Hematopoietic multipotent progenitor cell treated with erythropoietin and hydrocortisone succinate and interleukin-3 and kit ligand, for 8 days (in vitro differentiated cells): ENCODE data around the gene SLC22A7.
"Not testable (repeated sequence)": the region's sequence is repeated elsewhere in the genome, so short reads cannot be mapped to it uniquely, and the experiment has no call there.

ENCODE experiments used
- DNase-seq: peaks from one replicate; pipeline ENCODE4 v3.0.0-alpha.2; 2015

Gene SLC22A7

DNA sequence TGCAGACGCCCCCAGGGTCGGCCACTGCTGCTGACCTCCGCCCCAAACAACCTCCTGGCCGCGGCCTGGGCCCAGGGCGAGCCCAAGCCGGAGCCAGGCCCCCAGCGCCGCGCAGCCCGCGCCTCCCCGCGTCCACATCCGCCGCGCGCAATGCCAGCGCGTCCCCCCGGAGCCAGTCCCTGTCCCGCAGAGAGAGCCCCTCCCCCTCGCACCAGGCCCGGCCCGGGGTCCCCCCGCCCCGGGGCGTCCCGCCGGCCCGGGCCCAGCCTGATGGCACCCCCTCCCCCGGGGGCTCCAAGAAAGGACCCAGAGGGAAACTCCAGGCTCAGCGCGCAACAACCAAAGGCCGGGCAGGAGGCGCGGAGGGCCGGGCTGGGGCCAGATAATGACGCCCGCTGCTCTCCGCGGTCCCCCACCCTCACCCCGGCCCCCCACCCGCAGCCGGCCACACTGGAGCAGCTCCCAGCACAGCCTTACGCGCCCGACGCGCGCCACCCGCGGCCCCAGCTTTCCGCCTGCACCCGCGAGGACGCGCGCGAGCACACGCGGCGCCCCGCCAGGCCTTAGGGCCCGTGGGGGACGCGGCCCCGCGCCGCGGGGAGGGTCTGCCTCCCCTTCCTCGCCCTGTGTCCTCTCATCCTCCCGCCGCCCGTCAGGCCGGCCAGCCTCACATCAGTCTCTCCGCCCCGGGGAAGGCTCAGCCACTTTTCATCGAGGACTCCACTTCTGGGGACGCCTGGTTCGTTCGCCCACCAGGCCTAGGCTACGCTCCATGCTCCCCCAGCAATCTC is 12.9 kb upstream of the SLC22A7 start:
- no peak for DNase-seq

DNA sequence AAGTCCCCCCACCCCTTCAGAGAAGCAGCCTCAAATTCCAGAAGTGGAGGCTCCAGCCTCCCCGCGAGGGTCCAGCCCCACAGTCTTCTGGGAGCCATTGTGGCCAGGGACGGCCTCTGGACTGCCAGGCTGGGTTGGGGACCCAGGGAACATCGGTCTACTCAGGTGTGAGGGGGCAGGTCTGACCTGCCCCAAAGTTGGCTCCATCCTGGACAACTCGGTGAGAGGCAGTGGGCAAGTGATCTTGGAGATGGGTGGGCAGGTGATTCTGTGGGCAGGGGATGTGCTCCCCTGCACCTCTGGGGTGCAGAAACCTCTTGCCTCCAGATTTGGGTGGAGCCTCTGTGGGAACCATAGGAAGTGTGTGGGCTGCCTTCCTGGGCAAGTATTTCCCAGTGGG is 12.2 kb upstream of the SLC22A7 start:
- DNase-seq = no peak

DNA sequence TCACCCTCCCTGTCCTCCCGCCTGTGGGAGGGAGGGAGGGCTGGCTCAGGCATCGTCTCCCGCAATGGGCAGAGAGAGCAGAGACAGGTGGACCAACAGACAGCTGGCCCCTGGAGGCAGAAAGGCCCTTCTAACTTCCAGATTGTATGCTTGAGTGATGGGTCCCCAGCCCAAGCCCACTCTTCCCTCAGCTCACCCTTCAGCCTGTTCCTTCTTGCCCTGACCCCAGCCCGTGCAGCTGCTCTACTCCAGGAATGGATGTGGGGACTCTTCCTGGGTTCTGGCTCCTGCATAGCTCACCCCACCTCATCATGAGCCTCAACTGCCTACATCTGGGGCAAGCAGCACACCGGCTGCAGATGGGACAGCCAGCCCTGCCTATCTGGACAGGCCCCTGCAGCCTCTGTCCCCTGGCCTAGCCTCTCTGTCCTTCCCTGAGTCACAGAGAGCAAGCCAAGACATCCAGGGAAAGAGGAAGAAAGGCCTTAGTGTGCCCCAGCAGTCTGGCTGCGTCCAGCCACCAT is 11.5 kb upstream of the SLC22A7 start:
- no peak for DNase-seq

DNA sequence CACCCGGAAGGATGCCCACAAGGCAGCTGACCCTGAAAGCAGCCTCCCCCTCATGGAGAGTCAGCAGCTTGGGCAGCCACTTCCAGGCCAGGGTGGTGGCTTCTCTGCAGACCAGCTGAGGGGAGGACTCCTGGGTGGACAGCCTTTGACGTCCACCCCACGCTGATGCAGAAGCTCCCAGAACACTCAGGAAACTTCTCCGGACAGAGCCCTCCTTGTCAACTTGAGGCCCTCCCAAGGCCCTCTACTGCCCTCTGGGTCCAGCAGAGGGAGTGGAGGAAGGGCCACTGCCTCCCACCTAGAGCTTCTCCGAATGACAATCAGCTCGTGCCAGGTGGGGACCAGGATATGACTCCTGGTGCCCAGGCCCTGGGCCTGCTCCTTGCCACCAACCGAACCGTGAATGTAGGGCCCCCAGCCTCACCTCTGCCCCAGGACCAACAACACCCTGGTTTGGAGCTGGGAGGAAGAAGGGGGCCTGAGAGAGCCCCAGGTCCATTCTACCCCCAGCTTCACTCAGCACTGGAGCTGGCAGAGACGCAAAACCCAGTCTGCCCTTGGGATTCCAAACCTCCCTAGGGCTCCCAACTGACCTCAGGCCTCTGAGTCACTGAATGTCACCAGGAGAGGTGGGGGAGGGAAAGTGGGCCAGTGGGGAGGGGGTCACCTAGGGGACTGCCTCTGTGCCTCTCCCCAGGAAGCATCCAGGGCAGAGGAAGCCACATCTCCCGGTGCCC is 10.9 kb upstream of the SLC22A7 start:
- DNase-seq = no peak

DNA sequence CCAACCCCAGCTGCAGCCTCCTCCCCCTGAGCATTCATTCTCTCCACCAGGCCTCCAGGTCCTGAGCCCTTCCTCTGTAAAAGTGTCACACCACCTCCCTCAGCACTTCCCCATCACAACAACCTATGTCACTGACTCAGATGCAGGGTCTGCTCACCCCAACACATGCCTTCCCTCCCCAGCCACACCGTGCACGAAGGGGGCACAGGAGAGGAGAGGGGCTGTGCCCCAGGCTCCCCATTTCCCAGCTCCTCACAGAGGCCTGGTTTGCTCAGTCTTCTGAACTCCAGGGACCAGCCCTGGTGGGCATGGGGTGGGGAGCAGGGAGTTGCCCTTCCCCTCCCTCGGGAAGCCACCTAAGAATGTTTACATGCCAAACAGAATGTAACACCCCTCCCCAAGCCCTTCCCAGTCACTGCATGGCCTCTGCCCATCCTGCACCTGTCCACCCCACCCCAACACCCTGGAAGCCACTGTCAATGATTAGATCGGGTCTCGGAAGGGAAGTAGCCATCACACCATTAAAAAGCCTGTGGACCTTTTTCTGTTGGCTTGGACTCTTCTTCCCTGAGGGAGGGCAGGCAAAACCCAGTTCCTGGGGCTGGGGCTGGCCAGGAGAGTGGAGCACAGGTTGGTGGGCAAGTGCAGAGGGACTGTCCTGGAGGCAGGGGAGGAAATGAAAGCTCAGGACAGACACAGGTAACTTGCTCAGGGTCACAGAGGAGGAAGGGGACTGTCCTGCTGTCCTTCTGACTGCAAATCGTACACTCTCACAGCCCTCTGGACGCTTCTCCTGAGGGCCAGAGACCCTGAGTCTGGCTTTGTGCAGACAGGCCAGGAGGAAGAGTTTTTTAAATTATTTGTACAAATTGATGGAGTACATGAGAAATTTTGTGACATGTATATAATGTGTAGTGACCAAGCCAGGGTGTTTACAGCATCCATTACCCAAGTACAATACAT is 10.1 kb upstream of the SLC22A7 start:
- no peak for DNase-seq

DNA sequence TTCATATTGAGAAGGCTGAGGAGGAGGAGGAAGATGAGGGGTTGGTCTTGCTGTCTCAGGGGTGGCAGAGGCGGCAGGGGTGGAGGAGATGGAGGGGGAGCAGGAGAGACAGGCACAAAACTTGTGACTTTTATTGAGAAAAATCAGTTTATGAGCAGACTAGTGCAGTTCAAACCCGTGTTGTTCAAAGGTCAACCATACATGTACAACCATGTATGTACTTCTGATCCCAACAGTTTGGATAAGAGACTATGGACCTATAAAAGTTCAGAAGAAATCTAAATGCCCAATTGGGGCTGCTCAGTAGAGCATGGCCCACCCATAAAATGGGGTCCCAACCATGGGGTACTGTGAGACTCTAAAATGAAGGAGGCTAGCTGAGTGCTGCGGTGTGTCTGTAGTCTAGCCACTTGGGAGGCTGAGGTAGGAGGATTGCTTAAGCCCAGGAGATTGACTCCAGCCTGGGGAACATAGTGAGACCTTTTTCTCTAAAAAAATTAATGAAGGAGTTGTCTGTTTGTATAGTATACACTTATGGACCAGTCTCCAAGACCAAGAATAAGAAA is 7.6 kb upstream of the SLC22A7 start:
- no peak for DNase-seq

DNA sequence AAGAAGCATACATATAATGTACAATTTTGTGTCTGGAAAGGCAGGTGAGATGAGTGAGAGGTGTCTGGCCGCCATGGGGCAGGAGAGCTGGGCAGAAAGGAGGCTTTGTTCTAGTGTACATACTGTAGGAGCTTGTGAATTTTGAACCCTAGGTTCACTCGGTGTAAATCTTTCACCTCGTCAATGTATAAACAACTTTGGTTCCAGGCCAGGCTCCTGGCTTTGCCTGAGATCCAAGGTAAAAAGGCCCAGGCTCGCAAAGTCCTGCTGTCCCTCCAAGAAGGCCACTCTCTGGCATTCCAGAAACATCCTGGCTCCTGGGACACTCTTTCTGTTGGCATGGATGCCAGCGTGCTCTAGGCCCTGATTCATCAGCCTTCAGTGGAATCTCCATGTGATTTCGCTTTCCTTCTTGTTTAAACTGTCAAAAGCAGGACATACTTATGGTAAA is 7.1 kb upstream of the SLC22A7 start:
- DNase-seq = no peak

DNA sequence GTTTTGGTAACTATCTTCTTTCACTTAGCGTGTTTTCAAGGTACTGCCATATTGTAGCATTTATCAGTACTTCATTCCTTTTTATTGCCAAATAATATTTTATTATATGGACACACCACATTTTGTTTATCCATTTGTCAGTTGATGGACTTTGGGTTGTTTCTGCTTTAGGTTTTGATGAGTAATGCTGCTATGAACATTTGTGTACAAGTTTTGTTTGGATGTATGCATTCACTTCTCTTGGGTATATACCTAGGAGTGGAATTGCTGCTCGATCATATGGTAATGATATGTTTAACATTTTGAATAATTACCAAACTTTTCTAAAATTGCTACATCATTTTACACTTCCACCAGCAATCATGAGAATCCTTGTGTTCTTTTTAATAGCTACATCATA is 6.4 kb upstream of the SLC22A7 start:
- DNase-seq = no peak

DNA sequence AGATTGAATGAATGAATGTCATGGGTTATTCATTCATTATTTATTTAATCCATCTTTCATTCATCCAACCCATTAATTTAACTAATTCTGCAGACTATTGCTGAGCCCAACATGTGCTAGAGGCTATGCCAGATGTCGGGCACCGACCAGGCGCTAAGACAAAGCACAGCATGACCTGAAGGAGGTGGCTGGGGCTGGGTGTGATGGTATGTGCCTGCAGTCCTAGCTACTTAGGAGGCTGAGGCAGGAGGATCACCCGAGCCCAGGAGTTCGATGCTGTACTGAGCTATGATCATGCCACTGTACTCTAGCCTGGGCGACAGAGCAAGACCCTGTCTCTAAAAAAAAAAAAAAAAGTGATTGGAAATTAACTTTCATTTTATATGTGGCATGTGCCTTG is 5.7 kb upstream of the SLC22A7 start:
- no peak for DNase-seq

DNA sequence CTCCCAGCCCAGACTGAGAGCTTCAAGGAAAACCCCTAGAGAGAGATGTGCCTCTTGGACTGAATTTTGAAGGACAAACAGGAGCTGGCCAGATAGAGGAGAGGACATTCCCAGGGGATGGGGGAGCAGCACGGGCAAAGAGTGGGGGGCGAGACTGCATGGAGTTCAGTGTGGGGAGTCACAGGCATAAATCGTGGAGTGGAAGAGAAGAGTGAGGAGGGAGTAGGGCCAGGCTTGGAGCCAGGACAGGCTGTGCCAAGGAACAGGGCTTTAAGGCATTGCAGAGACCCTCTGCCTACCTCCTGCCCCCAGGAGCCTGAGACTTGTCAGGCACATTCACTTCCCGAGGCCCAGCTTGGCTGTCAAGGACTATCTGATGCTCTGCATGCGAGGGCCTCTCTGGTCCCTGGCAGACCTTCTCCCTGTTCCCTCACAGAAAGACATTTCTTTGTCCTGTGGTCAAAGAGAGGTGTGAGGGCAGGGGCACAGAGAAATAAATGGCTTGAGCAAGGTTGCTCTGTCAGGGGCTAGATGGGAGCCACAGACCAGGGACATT is 5.2 kb upstream of the SLC22A7 start:
- no peak for DNase-seq

DNA sequence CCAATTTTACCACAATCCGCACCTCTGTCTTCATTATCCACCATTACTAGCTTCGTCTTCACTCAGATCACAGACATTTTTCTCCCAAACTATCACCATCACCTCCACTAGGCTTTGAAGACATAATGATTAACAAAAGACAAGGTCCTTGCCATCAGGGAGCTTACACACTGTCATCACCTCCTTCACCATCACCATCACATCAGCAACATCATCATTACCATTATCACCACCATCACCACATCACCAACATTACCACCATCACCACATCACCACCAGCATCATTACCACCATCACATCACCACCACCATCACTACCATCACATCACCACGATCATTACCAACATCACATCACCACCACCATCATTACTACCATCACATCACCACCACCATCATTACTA is 4.4 kb upstream of the SLC22A7 start:
- no peak for DNase-seq

DNA sequence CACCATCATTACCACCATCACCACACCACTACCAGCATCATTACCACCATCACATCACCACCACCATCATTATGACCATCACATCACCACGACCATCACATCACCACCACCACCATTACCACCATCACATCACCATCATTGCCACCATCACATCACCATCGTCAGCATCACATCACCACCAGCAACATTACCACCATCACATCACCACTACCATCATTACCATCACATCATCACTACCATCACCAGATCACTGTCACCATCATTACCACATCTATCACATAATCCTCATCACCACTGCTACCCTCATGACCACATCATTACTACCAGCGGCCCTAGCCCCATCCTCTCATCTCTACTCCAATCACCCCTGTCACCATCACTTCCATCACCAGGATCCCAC is 3.5 kb upstream of the SLC22A7 start:
- DNase-seq = no peak

DNA sequence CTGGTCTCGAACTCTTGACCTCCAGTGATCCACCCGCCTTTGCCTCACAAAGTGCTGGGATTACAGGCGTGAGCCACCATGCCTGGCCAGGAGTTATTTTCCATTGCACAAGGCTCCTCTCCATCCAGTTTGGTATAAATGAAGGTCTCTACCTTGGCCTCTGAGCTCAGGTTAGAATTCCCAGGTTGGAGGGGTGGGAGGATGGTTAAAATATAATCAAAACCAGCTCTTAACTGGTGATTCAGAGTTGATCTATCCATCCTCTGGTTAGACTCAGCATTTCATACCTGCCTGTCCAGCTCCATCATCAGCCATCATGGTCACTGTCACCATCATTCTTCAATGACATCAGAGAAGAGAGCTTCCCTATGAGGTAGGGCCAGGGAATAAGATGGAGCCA is 2.6 kb upstream of the SLC22A7 start:
- DNase-seq = no peak

DNA sequence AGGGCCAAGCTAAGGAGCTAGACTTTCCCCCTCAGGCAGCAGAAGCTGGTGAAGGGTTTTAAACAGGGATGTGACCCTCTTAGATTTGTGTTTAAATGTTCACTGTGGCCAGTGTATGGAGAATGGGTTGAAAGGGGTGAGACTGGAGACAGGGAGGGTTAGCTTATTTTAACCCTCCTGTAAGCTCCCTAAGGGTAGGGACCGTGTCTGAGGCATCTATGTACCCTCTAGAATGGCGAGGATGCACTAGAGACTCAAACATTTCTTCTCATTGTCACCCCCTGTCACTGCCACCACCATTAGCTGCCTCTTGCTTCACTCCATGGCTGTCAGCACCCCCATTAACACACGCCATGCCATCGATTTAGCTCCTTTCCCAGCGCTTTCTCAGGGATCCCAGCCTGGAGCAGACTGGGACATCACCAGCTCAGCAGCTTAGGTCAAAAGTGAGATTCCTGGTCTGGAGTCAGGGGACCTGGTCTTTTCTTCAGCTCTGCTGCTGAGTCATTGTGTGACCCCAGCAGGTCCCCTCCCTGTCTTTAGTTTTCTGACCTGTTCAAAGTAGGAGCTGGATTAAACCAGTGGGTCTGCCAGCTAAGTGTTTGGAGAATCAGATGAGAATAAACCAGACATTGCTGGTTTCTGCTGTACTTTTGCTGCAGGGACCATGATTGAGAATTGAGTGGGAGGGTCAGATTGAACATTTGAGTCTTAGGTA is 1.1 kb upstream of the SLC22A7 start:
- no peak for DNase-seq

DNA sequence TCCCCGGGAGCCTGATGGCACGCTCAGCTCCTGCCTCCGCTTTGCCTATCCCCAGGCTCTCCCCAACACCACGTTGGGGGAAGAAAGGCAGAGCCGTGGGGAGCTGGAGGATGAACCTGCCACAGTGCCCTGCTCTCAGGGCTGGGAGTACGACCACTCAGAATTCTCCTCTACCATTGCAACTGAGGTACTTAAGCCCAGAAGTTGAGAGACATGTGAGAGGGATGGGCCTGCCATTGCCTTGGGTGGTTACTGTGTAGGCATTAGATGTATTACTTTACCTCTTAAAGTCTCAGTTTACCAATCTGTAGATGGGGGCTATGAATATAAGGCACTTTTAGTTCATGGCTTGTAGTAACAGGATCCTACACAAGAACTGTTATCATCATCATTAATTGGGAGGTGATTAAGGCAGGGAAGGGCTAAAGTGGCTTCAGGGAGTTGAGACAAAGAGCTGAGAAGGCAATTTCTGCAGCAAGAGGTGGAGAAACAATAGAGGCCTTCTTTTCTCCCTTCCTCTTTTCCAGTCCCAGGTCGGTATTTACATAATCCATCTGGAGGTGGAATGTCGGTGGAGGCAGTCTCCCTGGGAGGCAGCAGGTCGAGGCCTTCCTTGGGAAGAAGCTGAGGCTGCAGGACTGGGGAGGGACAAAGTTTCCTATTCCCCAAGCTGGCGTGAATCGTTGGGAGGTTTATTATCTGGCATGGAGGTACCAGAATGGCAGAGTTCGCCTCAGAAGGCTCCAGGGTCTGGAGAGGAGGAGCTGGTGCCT is 691 bp downstream of the SLC22A7 start:
- no peak for DNase-seq

DNA sequence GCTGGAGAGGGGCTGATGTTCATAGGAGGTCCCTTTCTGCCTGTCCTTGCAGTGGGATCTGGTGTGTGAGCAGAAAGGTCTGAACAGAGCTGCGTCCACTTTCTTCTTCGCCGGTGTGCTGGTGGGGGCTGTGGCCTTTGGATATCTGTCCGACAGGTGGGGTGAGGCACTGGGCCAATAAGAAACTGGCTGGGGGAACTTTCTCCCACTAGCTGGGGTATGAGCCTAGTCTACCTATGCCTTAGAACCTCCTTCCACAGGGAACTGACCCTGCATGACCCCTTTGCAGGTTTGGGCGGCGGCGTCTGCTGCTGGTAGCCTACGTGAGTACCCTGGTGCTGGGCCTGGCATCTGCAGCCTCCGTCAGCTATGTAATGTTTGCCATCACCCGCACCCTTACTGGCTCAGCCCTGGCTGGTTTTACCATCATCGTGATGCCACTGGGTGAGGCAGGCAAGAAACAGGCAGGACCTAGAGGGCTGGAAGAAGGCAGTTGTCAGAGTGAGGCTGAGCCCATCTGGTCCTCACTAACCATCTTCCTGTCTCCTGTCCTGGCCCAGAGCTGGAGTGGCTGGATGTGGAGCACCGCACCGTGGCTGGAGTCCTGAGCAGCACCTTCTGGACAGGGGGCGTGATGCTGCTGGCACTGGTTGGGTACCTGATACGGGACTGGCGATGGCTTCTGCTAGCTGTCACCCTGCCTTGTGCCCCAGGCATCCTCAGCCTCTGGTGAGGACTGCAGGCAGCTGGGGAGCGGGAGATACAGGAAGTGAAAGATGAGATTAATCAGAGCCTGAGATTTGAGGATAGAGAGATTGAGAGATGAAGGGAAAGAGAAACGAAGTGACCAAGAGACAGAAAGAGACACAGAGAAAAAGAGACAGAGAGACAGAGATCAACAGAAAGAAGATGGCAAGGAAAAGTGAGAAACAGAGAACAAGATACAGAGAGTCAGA is 1.6 kb downstream of the SLC22A7 start:
- DNase-seq = no peak

DNA sequence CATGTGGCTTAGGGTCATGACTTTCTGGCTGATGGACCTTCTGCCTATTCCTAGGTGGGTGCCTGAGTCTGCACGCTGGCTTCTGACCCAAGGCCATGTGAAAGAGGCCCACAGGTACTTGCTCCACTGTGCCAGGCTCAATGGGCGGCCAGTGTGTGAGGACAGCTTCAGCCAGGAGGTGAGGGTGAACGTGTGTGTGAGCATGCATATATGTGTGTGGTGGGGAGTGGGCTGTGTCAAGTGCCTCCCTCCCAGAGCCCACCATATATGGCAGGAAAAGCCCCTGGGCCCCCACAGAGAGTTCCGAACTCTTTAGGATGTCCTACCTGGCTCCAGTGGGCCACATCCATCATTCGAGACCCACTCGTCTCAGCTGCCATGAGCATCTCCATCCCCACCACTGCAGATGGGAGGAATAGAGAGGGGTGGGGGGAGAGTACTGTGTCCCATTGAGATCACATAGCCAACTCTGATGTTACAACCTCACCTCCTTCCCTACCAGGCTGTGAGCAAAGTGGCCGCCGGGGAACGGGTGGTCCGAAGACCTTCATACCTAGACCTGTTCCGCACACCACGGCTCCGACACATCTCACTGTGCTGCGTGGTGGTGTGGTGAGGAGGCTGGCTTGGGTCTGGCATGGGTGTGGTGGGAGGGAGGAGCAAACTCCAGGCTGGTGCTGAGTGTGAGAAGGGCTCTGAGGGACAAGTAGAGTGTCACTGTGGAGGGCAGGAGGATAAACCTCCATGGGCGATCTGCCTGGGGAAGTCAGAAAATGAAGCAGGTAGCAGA is 3.2 kb downstream of the SLC22A7 start:
- DNase-seq = no peak

DNA sequence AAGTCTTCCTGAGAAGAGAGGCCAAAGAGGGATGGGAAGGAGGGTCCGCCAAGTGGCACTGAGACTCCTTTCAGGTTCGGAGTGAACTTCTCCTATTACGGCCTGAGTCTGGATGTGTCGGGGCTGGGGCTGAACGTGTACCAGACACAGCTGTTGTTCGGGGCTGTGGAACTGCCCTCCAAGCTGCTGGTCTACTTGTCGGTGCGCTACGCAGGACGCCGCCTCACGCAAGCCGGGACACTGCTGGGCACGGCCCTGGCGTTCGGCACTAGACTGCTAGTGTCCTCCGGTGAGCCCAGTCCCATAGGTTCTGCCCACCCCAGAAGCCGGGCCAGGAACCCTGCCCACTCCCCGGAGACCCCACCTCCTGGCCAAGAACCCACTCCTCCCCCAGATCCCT is 4.1 kb downstream of the SLC22A7 start:
- no peak for DNase-seq

DNA sequence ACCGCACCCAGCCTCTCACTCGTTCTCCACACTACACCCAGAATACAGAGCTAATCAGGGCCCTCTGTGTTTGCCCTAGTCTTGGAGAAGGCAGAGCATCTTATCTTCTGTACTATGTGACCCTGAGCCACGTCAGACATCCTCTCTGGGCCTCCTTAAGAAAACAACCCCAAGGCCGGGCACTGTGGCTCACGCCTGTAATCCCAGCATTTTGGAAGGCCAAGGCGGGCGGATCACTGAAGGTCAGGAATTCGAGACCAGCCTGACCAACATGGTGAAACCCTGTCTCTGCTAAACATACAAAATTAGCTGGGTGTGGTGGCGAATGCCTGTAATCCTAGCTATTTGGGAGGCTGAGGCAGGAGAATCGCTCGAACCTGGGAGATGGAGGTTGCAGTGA is 4.9 kb downstream of the SLC22A7 start:
- DNase-seq = not testable (repeated sequence)
